Measurements from ENCODE around the gene PTPRJ.

DNA sequence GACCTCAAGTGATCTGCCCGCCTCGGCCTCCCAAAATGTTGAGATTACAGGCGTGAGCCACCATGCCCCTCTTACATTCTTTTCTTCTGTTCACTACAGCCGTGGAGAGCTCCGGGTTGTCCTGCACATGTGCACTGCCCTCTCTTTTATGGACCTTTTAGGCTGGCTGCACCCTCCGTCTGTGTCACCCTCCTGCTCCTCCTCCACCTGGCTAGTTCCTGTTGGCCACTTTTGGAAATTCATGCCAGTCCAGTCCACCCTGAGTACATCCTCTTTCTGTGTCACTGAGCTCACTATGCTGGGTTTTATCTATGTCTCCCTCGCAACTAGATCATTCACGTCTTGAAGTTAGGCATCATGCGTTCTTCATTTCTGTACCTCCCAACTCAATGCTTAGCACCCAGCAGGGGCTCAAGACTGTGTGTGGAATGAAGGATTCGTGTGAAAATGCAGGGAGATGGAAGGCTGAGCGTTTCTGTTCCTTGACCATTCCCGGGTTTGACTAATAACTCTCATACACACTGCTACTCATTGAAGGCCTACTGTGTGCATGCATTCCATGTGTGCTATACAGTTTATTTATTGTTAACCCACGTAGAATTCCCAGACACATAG, 60.6 kb downstream of the PTPRJ start:
- TF ChIP-seq BHLHE40 (IDR thresholded peaks at IDR 0.05; ENCODE audit: low read depth, low read length) (no peak), POLR2A (IDR thresholded peaks at IDR 0.05; ENCODE audit: low read depth, low read length) (no peak), RAD21 (IDR thresholded peaks at IDR 0.05; ENCODE audit: low read length) (no peak), SMC3 (IDR thresholded peaks at IDR 0.05; ENCODE audit: low read depth, low read length) (no peak), NFE2L2 (IDR thresholded peaks at IDR 0.05; ENCODE audit: low read depth, low read length) (no peak), MAZ (IDR thresholded peaks at IDR 0.05; ENCODE audit: borderline replicate concordance, low read depth, low read length) (no peak)
- TF ChIP-seq, protein P1, sequence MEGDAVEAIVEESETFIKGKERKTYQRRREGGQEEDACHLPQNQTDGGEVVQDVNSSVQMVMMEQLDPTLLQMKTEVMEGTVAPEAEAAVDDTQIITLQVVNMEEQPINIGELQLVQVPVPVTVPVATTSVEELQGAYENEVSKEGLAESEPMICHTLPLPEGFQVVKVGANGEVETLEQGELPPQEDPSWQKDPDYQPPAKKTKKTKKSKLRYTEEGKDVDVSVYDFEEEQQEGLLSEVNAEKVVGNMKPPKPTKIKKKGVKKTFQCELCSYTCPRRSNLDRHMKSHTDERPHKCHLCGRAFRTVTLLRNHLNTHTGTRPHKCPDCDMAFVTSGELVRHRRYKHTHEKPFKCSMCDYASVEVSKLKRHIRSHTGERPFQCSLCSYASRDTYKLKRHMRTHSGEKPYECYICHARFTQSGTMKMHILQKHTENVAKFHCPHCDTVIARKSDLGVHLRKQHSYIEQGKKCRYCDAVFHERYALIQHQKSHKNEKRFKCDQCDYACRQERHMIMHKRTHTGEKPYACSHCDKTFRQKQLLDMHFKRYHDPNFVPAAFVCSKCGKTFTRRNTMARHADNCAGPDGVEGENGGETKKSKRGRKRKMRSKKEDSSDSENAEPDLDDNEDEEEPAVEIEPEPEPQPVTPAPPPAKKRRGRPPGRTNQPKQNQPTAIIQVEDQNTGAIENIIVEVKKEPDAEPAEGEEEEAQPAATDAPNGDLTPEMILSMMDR (conservative IDR thresholded peaks at IDR 0.05; ENCODE audit: low read depth, low read length) = no peak
- TF ChIP-seq, protein P2, sequence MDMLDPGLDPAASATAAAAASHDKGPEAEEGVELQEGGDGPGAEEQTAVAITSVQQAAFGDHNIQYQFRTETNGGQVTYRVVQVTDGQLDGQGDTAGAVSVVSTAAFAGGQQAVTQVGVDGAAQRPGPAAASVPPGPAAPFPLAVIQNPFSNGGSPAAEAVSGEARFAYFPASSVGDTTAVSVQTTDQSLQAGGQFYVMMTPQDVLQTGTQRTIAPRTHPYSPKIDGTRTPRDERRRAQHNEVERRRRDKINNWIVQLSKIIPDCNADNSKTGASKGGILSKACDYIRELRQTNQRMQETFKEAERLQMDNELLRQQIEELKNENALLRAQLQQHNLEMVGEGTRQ (IDR thresholded peaks at IDR 0.05; ENCODE audit: low read depth, low read length) = no peak
